PC-3 (cell line): Measurements from ENCODE around the gene SNX5. TPM values are rescaled to one million over a fixed set of nuclear protein-coding genes. Genes with fewer than 3 reads are reported as not detected.
A peak's percentile ranks its signal among the peaks of the same experiment; 100 is the strongest.

Experiments used
- ATAC-seq: fragments of 200-7000 bp; cut with Tn5 transposase; 2 replicates; pipeline ENCODE4 v1.9.1; 2020; ENCODE audit warnings: mild to moderate bottlenecking, moderate library complexity
- BruUV-seq: library from RNA; stranded (reverse); fragments of 400-500 nt; replicated peaks from 2 replicates; lab custom pipeline; 2021; lab: Mats Ljungman, UMichigan
- CTCF ChIA-PET: fragments of 300-600 bp; sonication (Branson Sonifier 250); formaldehyde crosslinking; loops from one replicate; lab custom pipeline; 2022; ENCODE audit warnings: antibody characterized with exemption; lab: Charles Lee
- POLR2A ChIA-PET: fragments of 300-600 bp; sonication (Branson Sonifier 250); formaldehyde crosslinking; loops from one replicate; lab custom pipeline; 2022; ENCODE audit warnings: antibody characterized with exemption; ENCODE audit not compliant: unreplicated experiment; lab: Charles Lee
- DNase-seq: peaks from one replicate; pipeline ENCODE4 v3.0.0-alpha.2; 2015
- H2AFZ ChIP-seq: fragments of 300-600 bp; sonication (generic); 2 replicates; pipeline ENCODE4 v1.6.0; 2016; ENCODE audit warnings: antibody characterized with exemption, low read length
- H3F3A ChIP-seq: fragments of 300-600 bp; sonication (generic); one replicate; pipeline ENCODE4 v1.6.0; 2017; ENCODE audit warnings: antibody characterized with exemption, low read length, control low read depth, mild to moderate bottlenecking; ENCODE audit not compliant: unreplicated experiment
- H3K27ac ChIP-seq: fragments of 300-600 bp; sonication (generic); 2 replicates; pipeline ENCODE4 v1.5.1; 2016; ENCODE audit warnings: mild to moderate bottlenecking, low read length
- H3K27me3 ChIP-seq: fragments of 300-600 bp; sonication (generic); 2 replicates; pipeline ENCODE4 v1.6.1; 2016; ENCODE audit warnings: low read length, mixed read lengths
- H3K36me3 ChIP-seq: fragments of 300-600 bp; sonication (generic); 2 replicates; pipeline ENCODE4 v1.6.1; 2016; ENCODE audit warnings: low read depth, mixed run types, low read length, mixed read lengths
- H3K4me1 ChIP-seq: fragments of 300-600 bp; sonication (generic); 2 replicates; pipeline ENCODE4 v1.5.1; 2016; ENCODE audit warnings: low read length; ENCODE audit not compliant: insufficient read depth
- H3K4me2 ChIP-seq: fragments of 300-600 bp; sonication (generic); 2 replicates; pipeline ENCODE4 v1.6.0; 2016; ENCODE audit warnings: low read length
- H3K4me3 ChIP-seq: fragments of 300-600 bp; sonication (generic); 2 replicates; pipeline ENCODE4 v1.5.1; 2016; ENCODE audit warnings: mild to moderate bottlenecking, low read length, mixed read lengths
- H3K79me2 ChIP-seq: fragments of 300-600 bp; sonication (generic); 2 replicates; pipeline ENCODE4 v1.6.1; 2017; ENCODE audit warnings: low read length, mixed read lengths
- H3K9ac ChIP-seq: fragments of 300-600 bp; sonication (generic); 2 replicates; pipeline ENCODE4 v1.6.0; 2016; ENCODE audit warnings: mild to moderate bottlenecking, low read length
- H3K9me2 ChIP-seq: fragments of 300-600 bp; sonication (generic); replicated peaks from 2 replicates; pipeline ENCODE4 v1.6.1; 2016; ENCODE audit warnings: mixed run types, low read length, mixed read lengths
- H3K9me3 ChIP-seq: fragments of 300-600 bp; sonication (generic); 2 replicates; pipeline ENCODE4 v1.6.1; 2016; ENCODE audit warnings: low read length, mixed read lengths
- H4K20me1 ChIP-seq: fragments of 300-600 bp; sonication (generic); 2 replicates; pipeline ENCODE4 v1.6.1; 2016; ENCODE audit warnings: low read length, mixed read lengths
- EZH2 ChIP-seq: fragments of 300-600 bp; sonication (generic); IDR thresholded peaks from one replicate; pipeline ENCODE4 v1.6.1; 2017; ENCODE audit warnings: antibody characterized with exemption, mild to moderate bottlenecking, low read length; ENCODE audit not compliant: unreplicated experiment
- EZH2phosphoT487 ChIP-seq: fragments of 300-600 bp; sonication (generic); IDR thresholded peaks from 2 replicates; pipeline ENCODE4 v1.6.1; 2018; ENCODE audit warnings: mild to moderate bottlenecking, antibody characterized with exemption, low read length, borderline replicate concordance
- intact Hi-C: fragments of 100-400 bp; cut with micrococcal nuclease; formaldehyde crosslinking; loops from 2 replicates; pipeline ENCODE4 v1.9.0; 2023
- total RNA-seq: library from RNA; depleted of rRNA; stranded (reverse); fragments of >200 nt; gene quantifications from 2 replicates; pipeline ENCODE4 v1.2.3, GENCODE V29; 2014
- TF ChIP-seq, protein P1 (sequence below): fragments of 300-600 bp; sonication (generic); conservative IDR thresholded peaks from 2 replicates; pipeline ENCODE4 v1.5.1; 2017; ENCODE audit warnings: antibody characterized with exemption, low read depth, mild to moderate bottlenecking, low read length

SNX5 gene
- total RNA-seq, 1 experiment from 2014 or later, result 159 TPM

DNA sequence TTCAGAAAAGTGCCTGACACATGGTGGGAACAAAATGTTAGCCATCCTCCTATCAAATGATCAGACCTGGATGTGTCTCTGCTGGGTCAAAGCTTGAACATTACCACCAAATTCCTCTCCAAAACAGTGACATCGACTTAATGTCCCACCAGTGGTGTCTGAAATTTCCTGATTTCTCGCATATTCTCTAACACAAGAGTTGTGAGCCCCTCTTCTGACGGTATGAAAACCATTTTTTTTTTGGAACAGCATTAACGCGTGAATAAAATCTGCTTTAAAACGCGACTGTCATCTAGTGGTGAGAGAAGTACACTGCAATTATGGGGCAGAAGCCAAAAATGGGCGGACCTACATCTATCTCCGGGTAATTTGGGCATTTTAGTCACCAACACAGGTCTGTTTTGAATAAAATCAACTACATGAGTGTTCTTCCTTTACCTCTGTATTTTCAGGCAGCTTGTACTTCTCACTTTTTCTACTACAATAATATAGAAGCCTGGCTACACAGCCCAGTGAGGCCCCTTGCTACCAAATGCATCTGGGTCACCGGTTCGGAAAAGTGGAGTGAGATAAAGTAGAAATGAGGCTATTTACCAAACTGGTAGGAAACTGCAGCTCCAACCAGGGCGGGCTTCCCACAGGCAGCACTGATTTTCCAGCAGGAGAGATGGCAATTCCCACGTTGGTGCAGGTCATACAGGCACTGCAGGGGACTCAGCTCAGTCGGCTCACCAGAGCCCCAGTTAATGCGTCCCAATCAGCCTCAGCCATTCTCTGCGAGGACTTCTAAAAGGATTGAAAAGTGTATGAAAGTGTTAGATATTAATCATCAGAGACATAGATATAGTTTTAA is 27.6 kb upstream of the SNX5 start:
- intact Hi-C loops, result loop anchor here (1.0 to 10.0 kb wide), 6 partner anchors 38 to 491 kb away; partner anchors contain the start of gene BFSP1
- ATAC-seq (peak; percentile 29), DNase-seq (peak; percentile 88)
- no peaks in the 10 kb centered on the region for H3K79me2 ChIP-seq
- H3K27ac ChIP-seq, result no peak overlapping the region
- H3K27me3 ChIP-seq, result no peaks in the 10 kb centered on the region
- CTCF ChIA-PET, result interaction anchor here (0.5 kb wide), 1 partner anchor 13 kb away, joined by 9 read pairs; no protein-coding TSS in a partner anchor
- no TSS peak for BruUV-seq
- 0 out of 2 replicates have a peak overlapping the region, but pooled peaks have one; percentile 11 for H3K4me2 ChIP-seq
- H4K20me1 ChIP-seq, result 0 out of 2 replicates have a peak, but pooled peaks cover 4% of the 10 kb centered on the region
- no peaks in the 10 kb centered on the region for H3K9me2 ChIP-seq
- peak overlapping the region; percentile 50; the same call in 1 of the 2 replicates for H2AFZ ChIP-seq
- peaks cover 29% of the 10 kb centered on the region for H3K4me1 ChIP-seq
- H3F3A ChIP-seq, result no peaks in the 10 kb centered on the region
- no peaks in the 10 kb centered on the region for H3K9me3 ChIP-seq
- TF ChIP-seq, protein P1, sequence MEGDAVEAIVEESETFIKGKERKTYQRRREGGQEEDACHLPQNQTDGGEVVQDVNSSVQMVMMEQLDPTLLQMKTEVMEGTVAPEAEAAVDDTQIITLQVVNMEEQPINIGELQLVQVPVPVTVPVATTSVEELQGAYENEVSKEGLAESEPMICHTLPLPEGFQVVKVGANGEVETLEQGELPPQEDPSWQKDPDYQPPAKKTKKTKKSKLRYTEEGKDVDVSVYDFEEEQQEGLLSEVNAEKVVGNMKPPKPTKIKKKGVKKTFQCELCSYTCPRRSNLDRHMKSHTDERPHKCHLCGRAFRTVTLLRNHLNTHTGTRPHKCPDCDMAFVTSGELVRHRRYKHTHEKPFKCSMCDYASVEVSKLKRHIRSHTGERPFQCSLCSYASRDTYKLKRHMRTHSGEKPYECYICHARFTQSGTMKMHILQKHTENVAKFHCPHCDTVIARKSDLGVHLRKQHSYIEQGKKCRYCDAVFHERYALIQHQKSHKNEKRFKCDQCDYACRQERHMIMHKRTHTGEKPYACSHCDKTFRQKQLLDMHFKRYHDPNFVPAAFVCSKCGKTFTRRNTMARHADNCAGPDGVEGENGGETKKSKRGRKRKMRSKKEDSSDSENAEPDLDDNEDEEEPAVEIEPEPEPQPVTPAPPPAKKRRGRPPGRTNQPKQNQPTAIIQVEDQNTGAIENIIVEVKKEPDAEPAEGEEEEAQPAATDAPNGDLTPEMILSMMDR, result peak; percentile 98
- TF ChIP-seq EZH2phosphoT487, result no peak
- POLR2A ChIA-PET, result no interaction called here
- H3K9ac ChIP-seq, result no peak overlapping the region
- no peaks in the 10 kb centered on the region for H3K36me3 ChIP-seq
- H3K4me3 ChIP-seq, result no peak overlapping the region

DNA sequence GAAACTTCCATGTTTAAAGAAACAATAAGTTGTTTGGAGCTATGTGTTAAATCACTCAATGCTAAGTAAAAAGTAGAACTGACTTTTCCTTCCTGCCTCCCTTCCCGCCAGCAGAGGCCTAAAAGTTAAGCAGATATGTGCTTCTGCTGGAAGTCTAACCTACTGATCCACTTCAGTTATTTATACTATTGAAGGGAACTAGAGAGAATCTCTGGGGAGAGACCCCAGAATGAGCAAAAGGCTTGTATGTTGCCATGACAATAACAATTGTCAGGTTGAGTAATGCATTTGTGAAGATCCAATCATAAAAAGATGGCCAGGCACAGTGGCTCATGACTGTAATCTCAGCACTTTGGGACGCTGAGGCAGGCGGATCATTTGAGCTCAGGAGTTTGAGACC is 25.0 kb upstream of the SNX5 start:
- Histone ChIP-seq H3K9ac (no peak overlapping the region), H3K36me3 (peaks cover 5% of the 10 kb centered on the region), H3K27me3 (no peaks in the 10 kb centered on the region), H3K27ac (peak overlapping the region; percentile 41), H3K9me3 (no peaks in the 10 kb centered on the region), H2AFZ (no peak overlapping the region), H3F3A (peaks cover 5% of the 10 kb centered on the region), H3K9me2 (no peaks in the 10 kb centered on the region), H3K79me2 (no peaks in the 10 kb centered on the region), H3K4me2 (peak overlapping the region; percentile 14; the same call in 1 of the 2 replicates), H4K20me1 (0 out of 2 replicates have a peak, but pooled peaks cover 4% of the 10 kb centered on the region), H3K4me3 (no peak overlapping the region), H3K4me1 (peaks cover 46% of the 10 kb centered on the region)
- intact Hi-C loops, result loop anchor here (1.0 to 10.0 kb wide), 5 partner anchors 26 to 459 kb away; partner anchors contain the start of genes BFSP1 and RRBP1
- TF ChIP-seq, protein P1, result no peak
- TF ChIP-seq EZH2 (no peak), EZH2phosphoT487 (no peak)
- BruUV-seq, result no TSS peak
- ChIA-PET POLR2A (interaction anchor here (0.6 kb wide), 1 partner anchor 31 kb away, joined by 8 read pairs; no protein-coding TSS in a partner anchor), CTCF (interaction anchor here (1.1 to 1.5 kb wide), 2 partner anchors 26 to 35 kb away, joined by 5 to 7 read pairs; no protein-coding TSS in a partner anchor)
- DNase-seq (no peak), ATAC-seq (peak; percentile 8; the same call in 1 of the 2 replicates)
